Measurements from ENCODE around the gene ORC6.

GRCh38 chr16:46687486-46687885 is 2.0 kb upstream of the ORC6 start:
- TF ChIP-seq ZNF512 (tag; IDR thresholded peaks at IDR 0.05) (no peak), HNRNPK (IDR thresholded peaks at IDR 0.05; ENCODE audit: low read depth, low read length, poor library complexity, severe bottlenecking) (no peak), MYBL2 (IDR thresholded peaks at IDR 0.05; ENCODE audit: low read depth) (no peak), MYBL2 (CRISPR knock-in tag; IDR thresholded peaks at IDR 0.05; ENCODE audit: borderline replicate concordance) (no peak)
